Fibroblast of the aortic adventitia (primary cell): ENCODE measurements around the gene PAX9. TPM values are rescaled to one million over a fixed set of nuclear protein-coding genes. Genes with fewer than 3 reads are reported as not detected.
"Not testable (repeated sequence)": the region's sequence is repeated elsewhere in the genome, so short reads cannot be mapped to it uniquely, and the experiment has no call there.

Experiments used
- DNase-seq: peaks from one replicate; pipeline ENCODE4 v3.0.0-alpha.2; 2010; ENCODE audit warnings: low read depth
- H3K4me3 ChIP-seq: 2 replicates; pipeline ENCODE4 v1.5.1; 2011; ENCODE audit warnings: low read depth, mild to moderate bottlenecking, control low read depth, low read length, moderate library complexity
- CTCF ChIP-seq: IDR thresholded peaks from 2 replicates; pipeline ENCODE4 v1.5.1; 2011; ENCODE audit warnings: mild to moderate bottlenecking, low read length, control low read depth, inconsistent platforms; ENCODE audit not compliant: insufficient read depth
- total RNA-seq: library from RNA; depleted of rRNA; stranded (reverse); fragments of >200 nt; gene quantifications from 2 replicates; pipeline ENCODE4 v1.2.3, GENCODE V29; 2012; ENCODE audit warnings: low replicate concordance

Gene PAX9
- total RNA-seq, 1 donor = 0.18 TPM

GRCh38 chr14:36690311-36691040 lies 28.8 kb downstream of the PAX9 start:
- no peak for TF ChIP-seq CTCF
- no peak overlapping the region for H3K4me3 ChIP-seq
- DNase-seq = no peak

- DNase-seq = not testable (repeated sequence)
Measured at GRCh38 chr14:36699420-36699819, 37.8 kb downstream of the PAX9 start.

GRCh38 chr14:36700651-36701050 lies 39.0 kb downstream of the PAX9 start:
- no peak overlapping the region for H3K4me3 ChIP-seq
- DNase-seq = no peak
- TF ChIP-seq CTCF = no peak

More at GRCh38 chr14:36699420-36699819, 37.8 kb downstream of the PAX9 start:
- not testable (repeated sequence) for H3K4me3 ChIP-seq

GRCh38 chr14:36701132-36701531 lies 39.5 kb downstream of the PAX9 start:
- no peak overlapping the region for H3K4me3 ChIP-seq
- no peak for TF ChIP-seq CTCF
- no peak for DNase-seq

GRCh38 chr14:36702474-36702873 lies 40.8 kb downstream of the PAX9 start:
- no peak for TF ChIP-seq CTCF
- H3K4me3 ChIP-seq = no peak overlapping the region
- DNase-seq = no peak

GRCh38 chr14:36707570-36707969 lies 45.9 kb downstream of the PAX9 start:
- no peak for DNase-seq
- H3K4me3 ChIP-seq = no peak overlapping the region
- TF ChIP-seq CTCF = no peak

- no peak for DNase-seq
- H3K4me3 ChIP-seq = no peak overlapping the region
- TF ChIP-seq CTCF = no peak
Measured at GRCh38 chr14:36713960-36714703, 52.5 kb downstream of the PAX9 start.
